K562 (cell line): Measurements from ENCODE around the gene CYLD. TPM values are rescaled to one million over a fixed set of nuclear protein-coding genes. Genes with fewer than 3 reads are reported as not detected.

Experiments
- ATAC-seq: fragments of 200-7000 bp; cut with Tn5 transposase; 3 replicates; pipeline ENCODE4 v1.9.1; 2020; ENCODE audit warnings: moderate library complexity
- BruUV-seq: library from RNA; stranded (reverse); fragments of 400-500 nt; replicated peaks from 2 replicates; lab custom pipeline; 2021; lab: Mats Ljungman, UMichigan
- CTCF ChIA-PET: fragments of 300-600 bp; formaldehyde crosslinking; extraction: SDS; loops from one replicate; lab custom pipeline; 2021; ENCODE audit warnings: low intra/inter-chr PET ratio; lab: Yijun Ruan, JAX
- POLR2A ChIA-PET: fragments of 300-600, 350-650 bp; sonication (Branson Sonifier 250); formaldehyde crosslinking; extraction: SDS; loops from one replicate; lab custom pipeline; 2021; ENCODE audit warnings: antibody characterized with exemption, inconsistent platforms; lab: Yijun Ruan, JAX
- DNase-seq, 4 experiments: peaks; one replicate each; pipeline versions ENCODE4 v3.0.0 to v3.0.0-alpha.2; 2011 to 2018; ENCODE audit warnings: low spot score in 3 of 4, mixed read lengths in 3 of 4; ENCODE audit errors: extremely low read depth in 1 of 4
- FAIRE-seq: peaks from 2 replicates; lab custom pipeline; 2011; peaks lifted over from hg19 to GRCh38; lab: Jason Lieb, UNC
- H2AFZ ChIP-seq: 2 replicates; pipeline ENCODE4 v1.6.0; 2011; ENCODE audit warnings: low read depth, low read length, control low read depth, inconsistent platforms
- H3K27ac ChIP-seq: fragments of 200-600 bp; 3 replicates; pipeline ENCODE4 v1.8.0; 2011; ENCODE audit warnings: low read depth, mild to moderate bottlenecking, control low read depth, inconsistent platforms, low read length, moderate library complexity, mixed read lengths; ENCODE audit errors: extremely low read depth
- H3K27me3 ChIP-seq, 2 experiments: fragments of 300-600 bp in 1 of 2; 2 replicates in 1 of 2; 3 replicates in 1 of 2; pipeline versions ENCODE4 v1.6.0 to v1.8.0; 2011; ENCODE audit warnings: inconsistent platforms in 2 of 2, low read length in 2 of 2, mild to moderate bottlenecking in 1 of 2, mixed read lengths in 1 of 2, moderate library complexity in 1 of 2; ENCODE audit not compliant: control insufficient read depth in 2 of 2, insufficient read depth in 2 of 2
- H3K36me3 ChIP-seq: fragments of 300-600 bp; 3 replicates; pipeline ENCODE4 v1.8.0; 2011; ENCODE audit warnings: mild to moderate bottlenecking, low read length, inconsistent platforms; ENCODE audit not compliant: control insufficient read depth, insufficient read depth
- H3K4me1 ChIP-seq, 2 experiments: fragments of 200-600 bp in 1 of 2; replicated peaks in 1 of 2; 2 replicates in 1 of 2; 3 replicates in 1 of 2; pipeline versions ENCODE4 v1.5.1 to v1.8.0; 2011; ENCODE audit warnings: inconsistent platforms in 2 of 2, low read length in 2 of 2, mild to moderate bottlenecking in 1 of 2, mixed read lengths in 1 of 2, moderate library complexity in 1 of 2; ENCODE audit not compliant: control insufficient read depth in 2 of 2, insufficient read depth in 2 of 2
- H3K4me2 ChIP-seq: 2 replicates; pipeline ENCODE4 v1.6.1; 2011; ENCODE audit warnings: low read length, control low read depth, inconsistent platforms, mixed read lengths; ENCODE audit not compliant: insufficient read depth
- H3K4me3 ChIP-seq: fragments of 200-600 bp; sonication (generic), shearing (Covaris generic); 2 replicates; pipeline ENCODE4 v1.5.1; 2016; ENCODE audit warnings: control low read depth, inconsistent platforms
- H3K79me2 ChIP-seq: fragments of 200-600 bp; 3 replicates; pipeline ENCODE4 v1.8.0; 2011; ENCODE audit warnings: low read length, inconsistent platforms; ENCODE audit not compliant: control insufficient read depth, insufficient read depth
- H3K9ac ChIP-seq, 2 experiments: 2 replicates each; pipeline versions ENCODE4 v1.6.0 to v1.6.1; 2011; ENCODE audit warnings: low read depth in 2 of 2, low read length in 2 of 2, control low read depth in 1 of 2, inconsistent platforms in 1 of 2, mild to moderate bottlenecking in 1 of 2, mixed read lengths in 1 of 2; ENCODE audit not compliant: insufficient read depth in 1 of 2
- H3K9me1 ChIP-seq: one replicate; pipeline ENCODE4 v1.6.0; 2011; ENCODE audit warnings: inconsistent platforms, mild to moderate bottlenecking, low read length, moderate library complexity; ENCODE audit not compliant: control insufficient read depth, insufficient read depth
- H3K9me3 ChIP-seq: replicated peaks from 2 replicates; pipeline ENCODE4 v1.5.1; 2011; ENCODE audit warnings: low read depth, low read length, inconsistent platforms; ENCODE audit not compliant: control insufficient read depth, insufficient read depth
- H4K20me1 ChIP-seq: replicated peaks from 2 replicates; pipeline ENCODE4 v1.6.1; 2011; ENCODE audit warnings: low read length, inconsistent platforms, mixed read lengths; ENCODE audit not compliant: control insufficient read depth, insufficient read depth
- FOXA1 ChIP-seq: fragments of 450-650 bp; IDR thresholded peaks from 2 replicates; pipeline ENCODE4 v1.6.1; 2016; ENCODE audit warnings: mild to moderate bottlenecking, borderline replicate concordance
- FOXP4 ChIP-seq: sonication (generic); formaldehyde crosslinking; IDR thresholded peaks from 2 replicates; pipeline ENCODE4 v1.8.0; 2022; ENCODE audit warnings: mild to moderate bottlenecking, missing genetic modification reagents, borderline replicate concordance
- GABPB1 ChIP-seq: sonication (generic); formaldehyde crosslinking; IDR thresholded peaks from 2 replicates; pipeline ENCODE4 v1.8.0; 2022; ENCODE audit warnings: mild to moderate bottlenecking, missing genetic modification reagents
- MTA2 ChIP-seq: fragments of 450-650 bp; IDR thresholded peaks from 2 replicates; pipeline ENCODE4 v1.6.1; 2016; ENCODE audit warnings: low read depth
- MXI1 ChIP-seq: IDR thresholded peaks from 2 replicates; pipeline ENCODE4 v1.6.1; 2011; ENCODE audit warnings: low read depth, mild to moderate bottlenecking, improper control_type of control experiment, low read length
- SIRT6 ChIP-seq: IDR thresholded peaks from one replicate; pipeline ENCODE4 v1.6.1; 2012; ENCODE audit warnings: low read depth, mild to moderate bottlenecking, control low read depth, inconsistent platforms, low read length, moderate library complexity
- ZNF77 ChIP-seq: fragments of 250-450 bp; sonication (Bioruptor Pico); IDR thresholded peaks from 2 replicates; pipeline ENCODE4 v1.5.0; 2020
- WGBS: fragments of 100-300 bp; shearing (Covaris generic); methylation state at CpG from one replicate; pipeline ENCODE4 v1.1.6; 2016; ENCODE audit warnings: low coverage, mixed read lengths; ENCODE audit not compliant: insufficient coverage; ENCODE audit errors: missing lambda C conversion rate; 5-methylcytosine and 5-hydroxymethylcytosine counted together
- in situ Hi-C: fragments of 300-500 bp; cut with MboI; formaldehyde crosslinking; loops from 4 replicates; pipeline ENCODE4 v1.15.0; 2018; ENCODE audit warnings: inconsistent platforms, mixed read lengths
- intact Hi-C: fragments of 100-400 bp; cut with micrococcal nuclease; formaldehyde crosslinking; loops from 2 replicates; pipeline ENCODE4 v1.14.2; 2022
- polyA plus RNA-seq, 8 experiments: library from polyadenylated mRNA; depleted of rRNA in 4 of 8; stranded (reverse) in 5 of 8; unstranded in 3 of 8; fragments of >200 nt; fragmentation: Nextera tagmentation in 2 of 8; fragmentation: Illumina TruSeq in 1 of 8; extraction: Ambion mirVana in 2 of 8; extraction: Trizol in 1 of 8; gene quantifications; 2 replicates each; pipeline versions ENCODE4 v1.2.1 to v1.2.3, GENCODE V29; 2011 to 2014; ENCODE audit warnings: inconsistent platforms in 1 of 8, missing spikeins in 1 of 8
- total RNA-seq, 7 experiments: library from RNA; depleted of rRNA in 6 of 7; stranded (reverse); fragments of >200 nt in 6 of 7; fragmentation: Illumina TruSeq in 2 of 7; extraction: Trizol in 2 of 7; gene quantifications; 2 replicates each; pipeline versions ENCODE4 v1.2.1 to v1.2.3, GENCODE V29; 2011 to 2021; ENCODE audit warnings: low replicate concordance in 1 of 7

Gene CYLD
- total and polyA plus RNA-seq, 9 of the 15 experiments (the other 6 are each of a cell fraction or from before 2014, with no cell fraction given) = 3.4 to 7.4 (median 5.3) TPM

DNA sequence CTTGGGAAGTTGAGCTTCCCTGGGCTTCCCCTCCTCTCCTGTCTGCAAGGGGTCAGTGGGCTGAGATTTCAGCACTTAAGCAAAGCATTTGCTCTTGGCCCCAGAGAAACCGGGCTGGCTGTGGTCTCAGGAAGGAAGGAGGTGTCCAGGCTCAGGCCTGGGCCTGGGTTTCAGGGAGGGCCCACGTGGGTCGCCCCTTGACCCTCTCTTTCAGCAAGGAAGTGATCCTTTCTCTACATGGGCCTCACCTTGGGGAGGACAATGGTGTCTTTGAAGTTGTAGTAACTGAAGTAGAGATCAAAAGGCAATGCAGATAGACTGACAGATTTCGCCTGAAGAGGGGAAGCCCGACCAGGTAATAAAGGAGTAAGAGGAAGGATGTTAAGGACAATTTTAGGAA, 45.8 kb upstream of the CYLD start:
- Histone ChIP-seq H3K9me1 (no peaks in the 10 kb centered on the region), H3K79me2 (no peaks in the 10 kb centered on the region), H2AFZ (no peak overlapping the region), H4K20me1 (no peaks in the 10 kb centered on the region; the same call in 1 of the 2 replicates), H3K27ac (no peak overlapping the region), H3K9ac (no peak overlapping the region), H3K27me3 (peaks cover 0 to 33% of the 10 kb centered on the region in 2 experiments; a peak in 3 of 5 replicates), H3K4me2 (no peak overlapping the region), H3K4me3 (no peak overlapping the region), H3K4me1 (peaks cover 9 to 15% of the 10 kb centered on the region in 2 experiments; a peak in 4 of 5 replicates), H3K9me3 (no peaks in the 10 kb centered on the region), H3K36me3 (no peaks in the 10 kb centered on the region)
- BruUV-seq = no TSS peak
- ChIA-PET CTCF (no interaction called here), POLR2A (no interaction called here)
- ATAC-seq (no peak), DNase-seq (no peak), FAIRE-seq (no peak)
- TF ChIP-seq MXI1 (no peak), MTA2 (no peak), ZNF77 (CRISPR knock-in tag) (no peak), GABPB1 (CRISPR knock-in tag) (no peak), SIRT6 (no peak), FOXA1 (no peak), FOXP4 (CRISPR knock-in tag) (no peak)
- intact Hi-C loops (no loop called here), in situ Hi-C loops (no loop called here)
- WGBS = 5% methylated on average over 3 of the region's 5 CpGs
